H1 (cell line): ENCODE results near the gene SHC1. TPM values are rescaled to one million over a fixed set of nuclear protein-coding genes. Genes with fewer than 3 reads are reported as not detected.

Experiments used
- CTCF ChIA-PET: fragments of 300-600 bp; sonication (Branson Sonifier 250); formaldehyde crosslinking; loops from one replicate; lab custom pipeline; 2021; ENCODE audit not compliant: partially characterized antibody; lab: Charles Lee
- POLR2A ChIA-PET: fragments of 300-600 bp; sonication (Branson Sonifier 250); formaldehyde crosslinking; loops from one replicate; lab custom pipeline; 2021; ENCODE audit warnings: inconsistent platforms; ENCODE audit not compliant: partially characterized antibody; lab: Charles Lee
- DNase-seq, 2 experiments: peaks; one replicate each; pipeline versions ENCODE4 v3.0.0 to v3.0.0-alpha.2; 2010 to 2022; ENCODE audit warnings: low spot score in 2 of 2, low read depth in 1 of 2, mixed read lengths in 1 of 2
- FAIRE-seq: peaks from 2 replicates; lab custom pipeline; 2011; peaks lifted over from hg19 to GRCh38; lab: Jason Lieb, UNC
- H2AFZ ChIP-seq: 2 replicates; pipeline ENCODE4 v1.8.1; 2012; ENCODE audit warnings: low read length, inconsistent platforms
- H2AK5ac ChIP-seq: 2 replicates; pipeline ENCODE4 v1.6.1; 2013; ENCODE audit warnings: low read depth, low read length
- H2BK120ac ChIP-seq: replicated peaks from 2 replicates; pipeline ENCODE3; 2013; ENCODE audit warnings: low read depth, low read length, inconsistent platforms
- H2BK12ac ChIP-seq: 2 replicates; pipeline ENCODE4 v1.6.1; 2013; ENCODE audit warnings: low read depth, low read length
- H2BK15ac ChIP-seq: 2 replicates; pipeline ENCODE4 v1.6.1; 2013; ENCODE audit warnings: low read length
- H2BK20ac ChIP-seq: 2 replicates; pipeline ENCODE4 v1.6.1; 2013; ENCODE audit warnings: low read length
- H2BK5ac ChIP-seq: 2 replicates; pipeline ENCODE4 v1.6.1; 2013; ENCODE audit warnings: low read depth, low read length
- H3K14ac ChIP-seq: 2 replicates; pipeline ENCODE4 v1.6.1; 2013; ENCODE audit warnings: inconsistent platforms; ENCODE audit not compliant: insufficient read length
- H3K18ac ChIP-seq: 2 replicates; pipeline ENCODE4 v1.6.1; 2013; ENCODE audit warnings: low read length; ENCODE audit errors: extremely low read depth
- H3K23ac ChIP-seq: 2 replicates; pipeline ENCODE4 v1.6.1; 2013; ENCODE audit warnings: inconsistent platforms; ENCODE audit not compliant: insufficient read length
- H3K23me2 ChIP-seq: 2 replicates; pipeline ENCODE4 v1.6.1; 2013; ENCODE audit warnings: low read depth, low read length
- H3K27ac ChIP-seq: 2 replicates; pipeline ENCODE4 v1.6.1; 2011; ENCODE audit warnings: low read depth, low read length, inconsistent platforms
- H3K27me3 ChIP-seq, 4 experiments: replicated peaks in 1 of 4; 1 replicate in 1 of 4; 2 replicates in 3 of 4; pipeline versions ENCODE4 v1.6.1 to v1.8.1; 2011 to 2013; ENCODE audit warnings: low read length in 3 of 4, mild to moderate bottlenecking in 3 of 4, inconsistent platforms in 2 of 4, mixed read lengths in 2 of 4, moderate library complexity in 1 of 4; ENCODE audit not compliant: control insufficient read depth in 3 of 4, insufficient read depth in 3 of 4; ENCODE audit errors: extremely low read depth in 1 of 4
- H3K36me3 ChIP-seq, 4 experiments: 2 replicates each; pipeline versions ENCODE4 v1.6.1 to v1.8.1; 2011 to 2013; ENCODE audit warnings: mild to moderate bottlenecking in 4 of 4, low read length in 3 of 4, moderate library complexity in 2 of 4, control low read depth in 1 of 4, inconsistent platforms in 1 of 4; ENCODE audit not compliant: insufficient read depth in 4 of 4, control insufficient read depth in 2 of 4
- H3K4ac ChIP-seq: replicated peaks from 2 replicates; pipeline ENCODE3; 2013; ENCODE audit warnings: low read length, low read depth, mixed read lengths, inconsistent platforms; ENCODE audit not compliant: insufficient read length
- H3K4me1 ChIP-seq, 4 experiments: replicated peaks in 1 of 4; 1 replicate in 1 of 4; 2 replicates in 3 of 4; pipeline versions ENCODE4 v1.6.1 to v1.8.1; 2011 to 2013; ENCODE audit warnings: low read length in 3 of 4, inconsistent platforms in 2 of 4, mixed read lengths in 1 of 4; ENCODE audit not compliant: insufficient read depth in 4 of 4, control insufficient read depth in 3 of 4
- H3K4me2 ChIP-seq, 2 experiments: 2 replicates each; pipeline versions ENCODE4 v1.6.1 to v1.8.1; 2011 to 2013; ENCODE audit warnings: low read depth in 2 of 2, low read length in 2 of 2, control low read depth in 1 of 2, inconsistent platforms in 1 of 2, mild to moderate bottlenecking in 1 of 2; ENCODE audit not compliant: insufficient read depth in 1 of 2
- H3K4me3 ChIP-seq, 4 experiments: fragments of 200-600, 300-600 bp in 1 of 4; sonication (generic), shearing (Covaris generic), sonication (Bioruptor Twin) in 1 of 4; 2 replicates each; pipeline versions ENCODE4 v1.5.1 to v1.8.1; 2011 to 2016; ENCODE audit warnings: low read length in 4 of 4, low read depth in 3 of 4, control low read depth in 2 of 4, inconsistent platforms in 2 of 4, mild to moderate bottlenecking in 2 of 4, mixed read lengths in 1 of 4, moderate library complexity in 1 of 4; ENCODE audit not compliant: insufficient read depth in 2 of 4; ENCODE audit errors: extremely low read depth in 1 of 4
- H3K56ac ChIP-seq: replicated peaks from 2 replicates; pipeline ENCODE3; 2013; ENCODE audit warnings: low read depth, mild to moderate bottlenecking, mixed read lengths, low read length, inconsistent platforms; ENCODE audit not compliant: insufficient read length
- H3K79me1 ChIP-seq: 2 replicates; pipeline ENCODE4 v1.6.1; 2013; ENCODE audit warnings: low read depth, low read length, control low read depth
- H3K79me2 ChIP-seq, 2 experiments: 2 replicates each; pipeline versions ENCODE4 v1.6.1 to v1.8.1; 2012 to 2013; ENCODE audit warnings: low read length in 2 of 2, mild to moderate bottlenecking in 2 of 2, inconsistent platforms in 1 of 2; ENCODE audit not compliant: insufficient read depth in 2 of 2, control insufficient read depth in 1 of 2
- H3K9ac ChIP-seq, 4 experiments: replicated peaks in 1 of 4; 1 replicate in 1 of 4; 2 replicates in 3 of 4; pipeline versions ENCODE4 v1.6.1 to v1.8.1; 2011 to 2013; ENCODE audit warnings: low read depth in 3 of 4, low read length in 3 of 4, control low read depth in 2 of 4, mild to moderate bottlenecking in 2 of 4, moderate library complexity in 2 of 4, inconsistent platforms in 1 of 4; ENCODE audit errors: extremely low read depth in 1 of 4
- H3K9me3 ChIP-seq, 2 experiments: 2 replicates each; pipeline versions ENCODE4 v1.6.1 to v1.8.1; 2012 to 2013; ENCODE audit warnings: mild to moderate bottlenecking in 2 of 2, moderate library complexity in 2 of 2, control low read depth in 1 of 2, inconsistent platforms in 1 of 2, low read depth in 1 of 2, low read length in 1 of 2, mixed read lengths in 1 of 2; ENCODE audit not compliant: insufficient read depth in 2 of 2
- H4K20me1 ChIP-seq, 2 experiments: replicated peaks in 1 of 2; 2 replicates each; pipeline versions ENCODE3 to v1.8.1; 2011 to 2013; ENCODE audit warnings: inconsistent platforms in 2 of 2, low read length in 2 of 2, mild to moderate bottlenecking in 1 of 2; ENCODE audit not compliant: insufficient read depth in 2 of 2, control insufficient read depth in 1 of 2
- H4K5ac ChIP-seq: 2 replicates; pipeline ENCODE4 v1.6.1; 2013; ENCODE audit warnings: low read length, low read depth, mixed read lengths, inconsistent platforms; ENCODE audit not compliant: insufficient read length
- H4K8ac ChIP-seq: 2 replicates; pipeline ENCODE4 v1.8.0; 2013; ENCODE audit warnings: mild to moderate bottlenecking, moderate library complexity, low read length, inconsistent platforms; ENCODE audit not compliant: insufficient read depth; ENCODE audit errors: extremely low read depth
- H4K91ac ChIP-seq: replicated peaks from 2 replicates; pipeline ENCODE3; 2013; ENCODE audit warnings: low read length, mixed read lengths, inconsistent platforms; ENCODE audit not compliant: insufficient read length
- CEBPB ChIP-seq: IDR thresholded peaks from 2 replicates; pipeline ENCODE4 v1.6.1; 2012; ENCODE audit warnings: low read depth, low read length
- CHD1 ChIP-seq: IDR thresholded peaks from 2 replicates; pipeline ENCODE4 v1.6.1; 2012; ENCODE audit warnings: low read depth, low read length, improper control_type of control experiment
- CHD2 ChIP-seq: IDR thresholded peaks from 2 replicates; pipeline ENCODE4 v1.6.1; 2012; ENCODE audit warnings: low read length, improper control_type of control experiment
- FOSL1 ChIP-seq: IDR thresholded peaks from 2 replicates; pipeline ENCODE4 v1.6.1; 2011; ENCODE audit warnings: mild to moderate bottlenecking, low read depth, low read length, moderate library complexity; ENCODE audit not compliant: insufficient read depth
- KDM1A ChIP-seq: fragments of 200-600, 300-600 bp; sonication (generic); IDR thresholded peaks from 2 replicates; pipeline ENCODE4 v1.7.1; 2016; ENCODE audit warnings: mild to moderate bottlenecking, low read length, borderline replicate concordance
- POLR2AphosphoS5 ChIP-seq: IDR thresholded peaks from 2 replicates; pipeline ENCODE4 v1.6.1; 2011; ENCODE audit warnings: low read depth, low read length
- RFX5 ChIP-seq: IDR thresholded peaks from 2 replicates; pipeline ENCODE4 v1.6.1; 2011; ENCODE audit warnings: low read depth, low read length, improper control_type of control experiment, borderline replicate concordance
- SIX5 ChIP-seq: IDR thresholded peaks from 2 replicates; pipeline ENCODE4 v1.6.1; 2011; ENCODE audit warnings: mild to moderate bottlenecking, low read depth, low read length
- SP1 ChIP-seq: IDR thresholded peaks from 2 replicates; pipeline ENCODE4 v1.6.1; 2011; ENCODE audit warnings: low read depth, low read length
- SRF ChIP-seq: IDR thresholded peaks from 2 replicates; pipeline ENCODE4 v1.6.1; 2011; ENCODE audit warnings: mild to moderate bottlenecking, low read depth, low read length, moderate library complexity
- TAF1 ChIP-seq: IDR thresholded peaks from 2 replicates; pipeline ENCODE4 v1.6.1; 2011; ENCODE audit warnings: mild to moderate bottlenecking, low read depth, low read length
- YY1 ChIP-seq: IDR thresholded peaks from 2 replicates; pipeline ENCODE4 v1.6.1; 2011; ENCODE audit warnings: low read depth, mild to moderate bottlenecking, low read length
- WGBS, 2 experiments: shearing (Covaris generic) in 1 of 2; methylation state at CpG; one replicate each; pipeline versions ENCODE4 v1.1.6 to v1.1.7; 2013 to 2015; ENCODE audit warnings: low lambda C conversion rate in 2 of 2, mixed read lengths in 2 of 2, inconsistent platforms in 1 of 2, low coverage in 1 of 2, missing lambda C conversion rate in 1 of 2; ENCODE audit not compliant: insufficient replicate concordance in 2 of 2, insufficient coverage in 1 of 2, insufficient read length in 1 of 2; ENCODE audit errors: extremely low coverage in 1 of 2, missing lambda C conversion rate in 1 of 2; 5-methylcytosine and 5-hydroxymethylcytosine counted together
- polyA plus RNA-seq, 7 experiments: library from polyadenylated mRNA; depleted of rRNA in 3 of 7; stranded (reverse) in 5 of 7; unstranded in 2 of 7; fragments of >200 nt in 5 of 7; fragments of 200-250 nt in 2 of 7; gene quantifications; 1 replicate in 5 of 7; 2 replicates in 1 of 7; 4 replicates in 1 of 7; pipeline versions ENCODE4 v1.2.1 to v1.2.3, GENCODE V29; 2011 to 2013; ENCODE audit warnings: missing spikeins in 2 of 7, mixed read lengths in 2 of 7
- total RNA-seq: library from RNA; stranded (reverse); fragmentation: NEBNext Ultra II Directional; extraction: Animal tissue kit (Norgen Biotek cat#: 25700); gene quantifications from 2 replicates; pipeline ENCODE4 v1.2.1, GENCODE V29; 2021

The SHC1 gene
- total and polyA plus RNA-seq, 2 of the 8 experiments (the other 6 are each of a cell fraction or from before 2014, with no cell fraction given): 177 to 212 TPM

GRCh38 chr1:154972517-154973343, 2.2 kb upstream of the SHC1 start:
- Histone ChIP-seq H2BK20ac (peak overlapping the region; percentile 62), H3K4me2 (peak overlapping the region; percentile 78 to 94), H3K23ac (no peak overlapping the region), H3K23me2 (peaks cover 29% of the 10 kb centered on the region), H3K79me2 (peaks cover 25 to 57% of the 10 kb centered on the region in 2 experiments), H3K14ac (peak overlapping the region; percentile 24), H2AK5ac (peak overlapping the region; percentile 82), H4K8ac (peak overlapping the region; percentile 91; the same call in 1 of the 2 replicates), H3K9me3 (no peaks in the 10 kb centered on the region), H4K20me1 (peaks cover 9 to 15% of the 10 kb centered on the region in 2 experiments), H2BK120ac (peak overlapping the region; percentile 100), H2AFZ (no peak overlapping the region), H4K5ac (peak overlapping the region; percentile 97), H3K27ac (peak overlapping the region; percentile 95), H3K18ac (peak overlapping the region; percentile 97), H3K9ac (peak overlapping the region; percentile 56 to 87 (median 76)), H2BK12ac (peak overlapping the region; percentile 98), H3K56ac (peak overlapping the region; percentile 71), H3K4me1 (peaks cover 3 to 22% (median 17%) of the 10 kb centered on the region in 4 experiments), H3K79me1 (peaks cover 14% of the 10 kb centered on the region; the same call in 1 of the 2 replicates), H3K4me3 (peak overlapping the region; percentile 82 to 98 (median 91)), H2BK5ac (peak overlapping the region; percentile 99), H3K4ac (peak overlapping the region; percentile 96), H2BK15ac (peak overlapping the region; percentile 88; the same call in 1 of the 2 replicates), H4K91ac (peak overlapping the region; percentile 99), H3K36me3 (peaks cover 2 to 7% (median 4%) of the 10 kb centered on the region in 4 experiments; a peak in 4 of 8 replicates), H3K27me3 (no peaks in the 10 kb centered on the region)
- 5% methylated on average over 15 of the region's 18 CpGs; no CpG with 5 or more reads in 1 of the 2 experiments for WGBS, 2 experiments
- DNase-seq (peak; percentile 82 to 95), FAIRE-seq (peak; percentile 60)
- CTCF ChIA-PET: interaction anchor here (0.8 to 20.6 kb wide), 12 partner anchors 9 to 135 kb away, joined by 3 to 334 read pairs (median 3); partner anchors contain the start of genes ADAM15, FLAD1, LENEP and PBXIP1
- POLR2A ChIA-PET: interaction anchor here (0.7 to 42.8 kb wide), 26 partner anchors 9 to 362 kb away, joined by 3 to 702 read pairs (median 4); partner anchors contain the start of genes ADAM15, DCST1, DCST2 and FLAD1
- TF ChIP-seq TAF1 (peak; percentile 65; the same call in 1 of the 2 replicates), SRF (no peak), CHD2 (no peak), YY1 (peak; percentile 82), POLR2AphosphoS5 (peak; percentile 84), CEBPB (peak; percentile 61; the same call in 1 of the 2 replicates), SP1 (peak; percentile 93), KDM1A (no peak), CHD1 (no peak; the same call in 1 of the 2 replicates), RFX5 (no peak), FOSL1 (no peak), SIX5 (no peak)
